ENCODE data around the gene CNIH2. TPM values are rescaled to one million over a fixed set of nuclear protein-coding genes. Genes with fewer than 3 reads are reported as not detected.
"Not testable (repeated sequence)": the region's sequence is repeated elsewhere in the genome, so short reads cannot be mapped to it uniquely, and the experiment has no call there.

CNIH2 gene
- total RNA-seq, 1 donor: 1.0 TPM

GRCh38 chr11:66317723-66318599 is 40.0 kb downstream of the CNIH2 start:
- H3K9me3 ChIP-seq (ENCODE audit: low read depth, low read length): no peaks in the 10 kb centered on the region
- H3K4me3 ChIP-seq (ENCODE audit: low read length): no peak overlapping the region
- H3K27me3 ChIP-seq (ENCODE audit: insufficient read depth, low read length): no peaks in the 10 kb centered on the region
- peaks cover 39% of the 10 kb centered on the region for H3K4me1 ChIP-seq (ENCODE audit: insufficient read depth, low read length)

- H3K4me1 ChIP-seq (ENCODE audit: insufficient read depth, low read length): peaks cover 33% of the 10 kb centered on the region
- no peaks in the 10 kb centered on the region for H3K9me3 ChIP-seq (ENCODE audit: low read depth, low read length)
- H3K27me3 ChIP-seq (ENCODE audit: insufficient read depth, low read length): no peaks in the 10 kb centered on the region
- no peak overlapping the region for H3K4me3 ChIP-seq (ENCODE audit: low read length)
Observed at GRCh38 chr11:66318600-66318970, 40.6 kb downstream of the CNIH2 start.

GRCh38 chr11:66320289-66320688 is 42.3 kb downstream of the CNIH2 start:
- H3K27me3 ChIP-seq (ENCODE audit: insufficient read depth, low read length); H3K4me3 ChIP-seq (ENCODE audit: low read length); H3K9me3 ChIP-seq (ENCODE audit: low read depth, low read length): not testable (repeated sequence)
- peaks cover 25% of the 10 kb centered on the region for H3K4me1 ChIP-seq (ENCODE audit: insufficient read depth, low read length)

- H3K27me3 ChIP-seq (ENCODE audit: insufficient read depth, low read length); H3K9me3 ChIP-seq (ENCODE audit: low read depth, low read length); H3K4me3 ChIP-seq (ENCODE audit: low read length): not testable (repeated sequence)
- peaks cover 26% of the 10 kb centered on the region for H3K4me1 ChIP-seq (ENCODE audit: insufficient read depth, low read length)
Observed at GRCh38 chr11:66320748-66321147, 42.8 kb downstream of the CNIH2 start.

GRCh38 chr11:66321606-66322005 is 43.6 kb downstream of the CNIH2 start:
- no peaks in the 10 kb centered on the region for H3K27me3 ChIP-seq (ENCODE audit: insufficient read depth, low read length)
- no peaks in the 10 kb centered on the region for H3K9me3 ChIP-seq (ENCODE audit: low read depth, low read length)
- no peak overlapping the region for H3K4me3 ChIP-seq (ENCODE audit: low read length)
- peaks cover 32% of the 10 kb centered on the region for H3K4me1 ChIP-seq (ENCODE audit: insufficient read depth, low read length)

- Histone ChIP-seq H3K9me3 (ENCODE audit: low read depth, low read length) (no peaks in the 10 kb centered on the region), H3K4me1 (ENCODE audit: insufficient read depth, low read length) (peaks cover 36% of the 10 kb centered on the region), H3K27me3 (ENCODE audit: insufficient read depth, low read length) (no peaks in the 10 kb centered on the region), H3K4me3 (ENCODE audit: low read length) (no peak overlapping the region)
Observed at GRCh38 chr11:66322732-66323427, 44.9 kb downstream of the CNIH2 start.

- Histone ChIP-seq H3K9me3 (ENCODE audit: low read depth, low read length) (no peaks in the 10 kb centered on the region), H3K4me3 (ENCODE audit: low read length) (no peak overlapping the region), H3K4me1 (ENCODE audit: insufficient read depth, low read length) (peaks cover 36% of the 10 kb centered on the region), H3K27me3 (ENCODE audit: insufficient read depth, low read length) (no peaks in the 10 kb centered on the region)
Observed at GRCh38 chr11:66323684-66324083, 45.7 kb downstream of the CNIH2 start.

GRCh38 chr11:66324664-66325063 is 46.7 kb downstream of the CNIH2 start:
- Histone ChIP-seq H3K27me3 (ENCODE audit: insufficient read depth, low read length) (no peaks in the 10 kb centered on the region), H3K4me3 (ENCODE audit: low read length) (no peak overlapping the region), H3K4me1 (ENCODE audit: insufficient read depth, low read length) (peaks cover 33% of the 10 kb centered on the region), H3K9me3 (ENCODE audit: low read depth, low read length) (no peaks in the 10 kb centered on the region)

GRCh38 chr11:66325263-66325671 is 47.3 kb downstream of the CNIH2 start:
- H3K4me1 ChIP-seq (ENCODE audit: insufficient read depth, low read length): peaks cover 33% of the 10 kb centered on the region
- H3K27me3 ChIP-seq (ENCODE audit: insufficient read depth, low read length): no peaks in the 10 kb centered on the region
- no peaks in the 10 kb centered on the region for H3K9me3 ChIP-seq (ENCODE audit: low read depth, low read length)
- no peak overlapping the region for H3K4me3 ChIP-seq (ENCODE audit: low read length)

- Histone ChIP-seq H3K27me3 (ENCODE audit: insufficient read depth, low read length) (no peaks in the 10 kb centered on the region), H3K4me3 (ENCODE audit: low read length) (no peak overlapping the region), H3K4me1 (ENCODE audit: insufficient read depth, low read length) (peaks cover 33% of the 10 kb centered on the region), H3K9me3 (ENCODE audit: low read depth, low read length) (no peaks in the 10 kb centered on the region)
Observed at GRCh38 chr11:66326261-66327111, 48.5 kb downstream of the CNIH2 start.

GRCh38 chr11:66327171-66328030 is 49.4 kb downstream of the CNIH2 start:
- Histone ChIP-seq H3K4me1 (ENCODE audit: insufficient read depth, low read length) (peaks cover 33% of the 10 kb centered on the region), H3K27me3 (ENCODE audit: insufficient read depth, low read length) (no peaks in the 10 kb centered on the region), H3K9me3 (ENCODE audit: low read depth, low read length) (no peaks in the 10 kb centered on the region), H3K4me3 (ENCODE audit: low read length) (no peak overlapping the region)

GRCh38 chr11:66328031-66328301 is 50.0 kb downstream of the CNIH2 start:
- peaks cover 33% of the 10 kb centered on the region for H3K4me1 ChIP-seq (ENCODE audit: insufficient read depth, low read length)
- no peaks in the 10 kb centered on the region for H3K9me3 ChIP-seq (ENCODE audit: low read depth, low read length)
- no peak overlapping the region for H3K4me3 ChIP-seq (ENCODE audit: low read length)
- H3K27me3 ChIP-seq (ENCODE audit: insufficient read depth, low read length): no peaks in the 10 kb centered on the region

GRCh38 chr11:66328302-66329144 is 50.5 kb downstream of the CNIH2 start:
- Histone ChIP-seq H3K9me3 (ENCODE audit: low read depth, low read length) (no peaks in the 10 kb centered on the region), H3K27me3 (ENCODE audit: insufficient read depth, low read length) (no peaks in the 10 kb centered on the region), H3K4me3 (ENCODE audit: low read length) (no peak overlapping the region), H3K4me1 (ENCODE audit: insufficient read depth, low read length) (peaks cover 33% of the 10 kb centered on the region)

- no peak overlapping the region for H3K4me3 ChIP-seq (ENCODE audit: low read length)
- peaks cover 33% of the 10 kb centered on the region for H3K4me1 ChIP-seq (ENCODE audit: insufficient read depth, low read length)
- no peaks in the 10 kb centered on the region for H3K9me3 ChIP-seq (ENCODE audit: low read depth, low read length)
- H3K27me3 ChIP-seq (ENCODE audit: insufficient read depth, low read length): no peaks in the 10 kb centered on the region
Observed at GRCh38 chr11:66329165-66329673, 51.2 kb downstream of the CNIH2 start.

Measured in mononuclear cell (primary cell).